ENCODE results near the gene WWC2.
A peak's percentile ranks its signal among the peaks of the same experiment; 100 is the strongest.

Gene WWC2

GRCh38 chr4:183205193-183205592 lies 106.1 kb downstream of the WWC2 start:
- DNase-seq = no peak

GRCh38 chr4:183205709-183206108 lies 106.7 kb downstream of the WWC2 start:
- DNase-seq = no peak

GRCh38 chr4:183211533-183211932 lies 112.5 kb downstream of the WWC2 start:
- no peak for DNase-seq

- no peak for DNase-seq
Measured at GRCh38 chr4:183213996-183214395, 114.9 kb downstream of the WWC2 start.

GRCh38 chr4:183214912-183215488 lies 115.9 kb downstream of the WWC2 start:
- no peak for DNase-seq

- DNase-seq = no peak
Measured at GRCh38 chr4:183220236-183220635, 121.2 kb downstream of the WWC2 start.

GRCh38 chr4:183223053-183223452 lies 124.0 kb downstream of the WWC2 start:
- DNase-seq = no peak

- no peak for DNase-seq
Measured at GRCh38 chr4:183229397-183229796, 130.3 kb downstream of the WWC2 start.

GRCh38 chr4:183240581-183241321 lies 141.7 kb downstream of the WWC2 start:
- no peak for DNase-seq

- no peak for DNase-seq
Measured at GRCh38 chr4:183241322-183241640, 142.2 kb downstream of the WWC2 start.

GRCh38 chr4:183241721-183242151 lies 142.7 kb downstream of the WWC2 start:
- no peak for DNase-seq

- DNase-seq = no peak
Measured at GRCh38 chr4:183242291-183242690, 143.2 kb downstream of the WWC2 start.

- no peak for DNase-seq
Measured at GRCh38 chr4:183244019-183244418, 145.0 kb downstream of the WWC2 start.

- no peak for DNase-seq
Measured at GRCh38 chr4:183244506-183244905, 145.4 kb downstream of the WWC2 start.

GRCh38 chr4:183248201-183248600 lies 149.1 kb downstream of the WWC2 start:
- DNase-seq = no peak

GRCh38 chr4:183249854-183250253 lies 150.8 kb downstream of the WWC2 start:
- peak; percentile 12 for DNase-seq

- DNase-seq = no peak
Measured at GRCh38 chr4:183250831-183251230, 151.8 kb downstream of the WWC2 start.

- DNase-seq = no peak
Measured at GRCh38 chr4:183252959-183253358, 153.9 kb downstream of the WWC2 start.

- no peak for DNase-seq
Measured at GRCh38 chr4:183253451-183253850, 154.4 kb downstream of the WWC2 start.

GRCh38 chr4:183254162-183254561 lies 155.1 kb downstream of the WWC2 start:
- no peak for DNase-seq

- no peak for DNase-seq
Measured at GRCh38 chr4:183255487-183255886, 156.4 kb downstream of the WWC2 start.

- no peak for DNase-seq
Measured at GRCh38 chr4:183256343-183256742, 157.3 kb downstream of the WWC2 start.

- DNase-seq = peak; percentile 30
Measured at GRCh38 chr4:183256756-183257385, 157.8 kb downstream of the WWC2 start.

GRCh38 chr4:183257808-183258207 lies 158.8 kb downstream of the WWC2 start:
- DNase-seq = no peak

Measured in CD4-positive, alpha-beta T cell treated with Interleukin-10 for 1 hour (primary cell).